SK-N-SH treated with all-trans-retinoic acid at 6 μM for 48 hours (cell line): ENCODE measurements around the gene NTN3.

ENCODE experiments used
- ARNTL ChIP-seq: fragments of 450-650 bp; formaldehyde crosslinking; IDR thresholded peaks from 2 replicates; pipeline ENCODE4 v1.5.0; 2020; ENCODE audit warnings: low read depth, mild to moderate bottlenecking, moderate library complexity, borderline replicate concordance
- CREB5 ChIP-seq: fragments of 250-450 bp; sonication (Bioruptor Pico); IDR thresholded peaks from 2 replicates; pipeline ENCODE4 v1.5.1; 2020; ENCODE audit warnings: low read depth, mild to moderate bottlenecking, moderate library complexity
- GLIS3 ChIP-seq: fragments of 250-450 bp; sonication (Bioruptor Pico); IDR thresholded peaks from 2 replicates; pipeline ENCODE4 v1.5.0; 2020; ENCODE audit warnings: mild to moderate bottlenecking, moderate library complexity
- PATZ1 ChIP-seq: fragments of 250-450 bp; sonication (Bioruptor Pico); IDR thresholded peaks from 2 replicates; pipeline ENCODE4 v1.8.0; 2020; ENCODE audit warnings: mild to moderate bottlenecking, moderate library complexity, borderline replicate concordance
- POU6F1 ChIP-seq: fragments of 250-450 bp; sonication (Bioruptor Pico); IDR thresholded peaks from 2 replicates; pipeline ENCODE4 v1.8.0; 2021; ENCODE audit warnings: low read depth, mild to moderate bottlenecking, moderate library complexity, borderline replicate concordance
- RARB ChIP-seq: fragments of 250-450 bp; sonication (Bioruptor Pico); IDR thresholded peaks from 2 replicates; pipeline ENCODE4 v1.8.0; 2021; ENCODE audit warnings: mild to moderate bottlenecking, moderate library complexity
- SNAI2 ChIP-seq: fragments of 250-450 bp; sonication (Bioruptor Pico); IDR thresholded peaks from 2 replicates; pipeline ENCODE4 v1.5.0; 2020; ENCODE audit warnings: mild to moderate bottlenecking, moderate library complexity
- TCF4 ChIP-seq: fragments of 250-450 bp; sonication (Bioruptor Pico); IDR thresholded peaks from 2 replicates; pipeline ENCODE4 v1.8.0; 2021; ENCODE audit warnings: mild to moderate bottlenecking, moderate library complexity, borderline replicate concordance
- TOX ChIP-seq: fragments of 250-450 bp; sonication (Bioruptor Pico); IDR thresholded peaks from 2 replicates; pipeline ENCODE4 v1.8.0; 2021; ENCODE audit warnings: mild to moderate bottlenecking, moderate library complexity, borderline replicate concordance
- ZFP3 ChIP-seq: fragments of 250-450 bp; sonication (Bioruptor Pico); IDR thresholded peaks from 2 replicates; pipeline ENCODE4 v1.5.0; 2020; ENCODE audit warnings: mild to moderate bottlenecking, moderate library complexity
- ZFP30 ChIP-seq: fragments of 450-650 bp; formaldehyde crosslinking; IDR thresholded peaks from 2 replicates; pipeline ENCODE4 v1.5.0; 2022; ENCODE audit warnings: mild to moderate bottlenecking, moderate library complexity
- ZNF8 ChIP-seq: fragments of 450-650 bp; formaldehyde crosslinking; IDR thresholded peaks from 2 replicates; pipeline ENCODE4 v1.5.0; 2020; ENCODE audit warnings: mild to moderate bottlenecking, moderate library complexity

GRCh38 chr16:2426941-2427361 lies 44.1 kb upstream of the NTN3 start:
- no peak for TF ChIP-seq ZNF8 (CRISPR knock-in tag)
- TF ChIP-seq ZFP30 (CRISPR knock-in tag), result no peak
- no peak for TF ChIP-seq ARNTL (CRISPR knock-in tag)
- TF ChIP-seq POU6F1 (CRISPR knock-in tag), result no peak
- no peak for TF ChIP-seq TCF4 (CRISPR knock-in tag)
- no peak for TF ChIP-seq PATZ1 (CRISPR knock-in tag)
- no peak for TF ChIP-seq RARB (CRISPR knock-in tag)
- TF ChIP-seq CREB5, result no peak
- no peak for TF ChIP-seq ZFP3 (CRISPR knock-in tag)
- no peak for TF ChIP-seq GLIS3 (CRISPR knock-in tag)
- TF ChIP-seq TOX (CRISPR knock-in tag), result no peak
- no peak for TF ChIP-seq SNAI2 (CRISPR knock-in tag)
